ENCODE data around the gene CORO7. TPM values are rescaled to one million over a fixed set of nuclear protein-coding genes. Genes with fewer than 3 reads are reported as not detected.
A peak's percentile ranks its signal among the peaks of the same experiment; 100 is the strongest.

The CORO7 gene
- polyA plus RNA-seq, 1 of the 3 experiments (the other 2 are of a cell fraction), result 25.8 TPM

- POLR2A ChIA-PET, result interaction anchor here (1.0 to 1.1 kb wide), 2 partner anchors 8 to 14 kb away, joined by 3 to 5 read pairs; no protein-coding TSS in a partner anchor
- Histone ChIP-seq H3K9me3 (no peaks in the 10 kb centered on the region), H3K4me2 (peak overlapping the region; percentile 44; the same call in 1 of the 2 replicates), H2AFZ (ENCODE audit: low read depth) (no peak overlapping the region), H3K9me2 (no peaks in the 10 kb centered on the region), H3K4me3 (ENCODE audit: low read depth in 2 of 2, low read length in 1 of 2) (no peak overlapping the region), H3K27me3 (ENCODE audit: insufficient read depth) (no peaks in the 10 kb centered on the region), H3K36me3 (replicated peaks in 1 of 2; ENCODE audit: control insufficient read depth in 1 of 2, insufficient read depth in 2 of 2, low read length in 1 of 2) (peaks cover 0 to 17% of the 10 kb centered on the region in 2 experiments), H3F3A (replicated peaks; ENCODE audit: insufficient read depth) (peaks cover 19% of the 10 kb centered on the region), H3K27ac (ENCODE audit: low read depth in 2 of 2, low read length in 1 of 2) (peak overlapping the region in 1 of 2 experiments; percentile 93; a peak in 1 of 4 replicates), H3K4me1 (ENCODE audit: control insufficient read depth in 1 of 2, insufficient read depth in 2 of 2, low read depth in 1 of 2, low read length in 1 of 2) (peaks cover 36 to 80% of the 10 kb centered on the region in 2 experiments; a peak in 3 of 4 replicates), H3K79me2 (ENCODE audit: insufficient read depth) (no peaks in the 10 kb centered on the region), H4K20me1 (ENCODE audit: insufficient read depth) (peaks cover 3% of the 10 kb centered on the region; the same call in 1 of the 2 replicates), H3K9ac (no peak overlapping the region)
- 0 out of 2 replicates have a peak, but pooled peaks have one; percentile 2 for TF ChIP-seq FOSL2 (IDR thresholded peaks at IDR 0.05; ENCODE audit: borderline replicate concordance, low read depth)
- TF ChIP-seq USF1 (IDR thresholded peaks at IDR 0.05; ENCODE audit: borderline replicate concordance, low read depth), result no peak
- CTCF ChIA-PET, result interaction anchor here (1.7 to 32.1 kb wide), 3 partner anchors 15 to 28 kb away, joined by 5 to 558 read pairs (median 11); no protein-coding TSS in a partner anchor
- WGBS (ENCODE audit: low lambda C conversion rate), result 63% methylated on average over 5 of the region's 10 CpGs
- DNase-seq, result no peak
Observed at GRCh38 chr16:4386951-4387565, 29.3 kb downstream of the CORO7 start.

- no peak overlapping the region for H3K9ac ChIP-seq
- peaks cover 5% of the 10 kb centered on the region; the same call in 1 of the 2 replicates for H4K20me1 ChIP-seq (ENCODE audit: insufficient read depth)
- no peaks in the 10 kb centered on the region for H3K79me2 ChIP-seq (ENCODE audit: insufficient read depth)
- H3K4me3 ChIP-seq (ENCODE audit: low read depth in 2 of 2, low read length in 1 of 2), result no peak overlapping the region
- H3K9me3 ChIP-seq, result no peaks in the 10 kb centered on the region
- no peak for DNase-seq
- ChIA-PET POLR2A (interaction anchor here (1.0 to 1.1 kb wide), 2 partner anchors 8 to 13 kb away, joined by 3 to 5 read pairs; no protein-coding TSS in a partner anchor), CTCF (interaction anchor here (0.8 to 32.1 kb wide), 4 partner anchors 8 to 27 kb away, joined by 3 to 558 read pairs (median 8); no protein-coding TSS in a partner anchor)
- peak overlapping the region; percentile 44; the same call in 1 of the 2 replicates for H3K4me2 ChIP-seq
- no peaks in the 10 kb centered on the region for H3K27me3 ChIP-seq (ENCODE audit: insufficient read depth)
- H3K36me3 ChIP-seq (replicated peaks in 1 of 2; ENCODE audit: control insufficient read depth in 1 of 2, insufficient read depth in 2 of 2, low read length in 1 of 2), result peaks cover 0 to 23% of the 10 kb centered on the region in 2 experiments
- H3F3A ChIP-seq (replicated peaks; ENCODE audit: insufficient read depth), result peaks cover 19% of the 10 kb centered on the region
- peak overlapping the region; percentile 48 to 93; a peak in 3 of 4 replicates for H3K27ac ChIP-seq (ENCODE audit: low read depth in 2 of 2, low read length in 1 of 2)
- peaks cover 30 to 73% of the 10 kb centered on the region in 2 experiments; a peak in 3 of 4 replicates for H3K4me1 ChIP-seq (ENCODE audit: control insufficient read depth in 1 of 2, insufficient read depth in 2 of 2, low read depth in 1 of 2, low read length in 1 of 2)
- H3K9me2 ChIP-seq, result no peaks in the 10 kb centered on the region
- no peak overlapping the region for H2AFZ ChIP-seq (ENCODE audit: low read depth)
- TF ChIP-seq GABPA (IDR thresholded peaks at IDR 0.05; ENCODE audit: low read depth) (no peak), CHD2 (IDR thresholded peaks at IDR 0.05; ENCODE audit: low read length, partially characterized antibody) (no peak), EZH2phosphoT487 (IDR thresholded peaks at IDR 0.05; ENCODE audit: borderline replicate concordance, low read depth) (no peak), RXRA (IDR thresholded peaks at IDR 0.05; ENCODE audit: borderline replicate concordance, low read depth) (no peak), POLR2AphosphoS5 (IDR thresholded peaks at IDR 0.05; ENCODE audit: low read depth, low read length) (no peak), NRF1 (IDR thresholded peaks at IDR 0.05; ENCODE audit: low read depth, low read length) (no peak), PBX3 (IDR thresholded peaks at IDR 0.05) (no peak), MAX (IDR thresholded peaks at IDR 0.05; ENCODE audit: low read depth) (no peak), MEF2A (IDR thresholded peaks at IDR 0.05; ENCODE audit: borderline replicate concordance, low read depth) (no peak), TCF12 (IDR thresholded peaks at IDR 0.05) (no peak), CTCF (IDR thresholded peaks at IDR 0.05) (no peak), FOXM1 (IDR thresholded peaks at IDR 0.05; ENCODE audit: low read depth) (no peak)
- WGBS (ENCODE audit: low lambda C conversion rate), result 51% methylated on average over 3 of the region's 8 CpGs
Observed at GRCh38 chr16:4386451-4386805, 30.0 kb downstream of the CORO7 start.

All from SK-N-SH (cell line).